ENCODE data around the gene NDNF.

DNA sequence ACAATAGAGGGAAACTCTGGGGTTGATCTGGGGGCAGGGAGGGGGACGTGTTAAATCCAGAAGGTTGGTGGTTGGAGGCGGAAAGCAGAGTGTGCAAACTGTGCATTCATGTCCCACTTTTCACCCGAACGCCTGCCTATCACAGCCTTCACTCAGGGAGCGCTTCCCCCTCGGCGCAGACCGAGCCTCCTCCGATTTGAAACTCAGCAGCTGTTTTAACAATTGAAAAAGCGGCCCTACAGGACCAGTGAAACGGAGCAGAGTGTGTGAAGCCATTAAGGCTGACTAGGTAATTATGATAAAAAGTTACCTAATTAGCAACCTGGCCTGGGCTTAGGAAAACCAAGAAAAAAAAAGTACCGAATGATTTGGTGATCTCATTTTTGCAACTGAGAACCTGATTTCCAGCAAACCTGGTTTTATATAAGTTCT lies 685 bp upstream of the NDNF start:
- no peak for TF ChIP-seq CTCF (IDR thresholded peaks at IDR 0.05; ENCODE audit: low read depth, low read length)
- no peak for TF ChIP-seq POLR2A (IDR thresholded peaks at IDR 0.05; ENCODE audit: extremely low read depth, insufficient read length)
- no peak for TF ChIP-seq MYC (IDR thresholded peaks at IDR 0.05; ENCODE audit: low read depth, low read length)
- TF ChIP-seq MAX (IDR thresholded peaks at IDR 0.05; ENCODE audit: low read depth, low read length) = no peak

Data from NB4 (cell line).